Prostate gland (tissue), 2 donors: ENCODE data around the gene GABBR2.

ENCODE experiments used
- CTCF ChIP-seq, 4 experiments: fragments of 200-600 bp in 2 of 4; fragments of 450-650 bp in 2 of 4; sonication (generic) in 2 of 4; IDR thresholded peaks; 1 replicate in 3 of 4; 2 replicates in 1 of 4; pipeline ENCODE4 v1.5.1; 2016 to 2019; ENCODE audit warnings: antibody characterized with exemption in 4 of 4, mild to moderate bottlenecking in 2 of 4, moderate library complexity in 2 of 4
- POLR2AphosphoS5 ChIP-seq: sonication (generic); formaldehyde crosslinking; IDR thresholded peaks from one replicate; pipeline ENCODE4 v1.6.1; 2017; ENCODE audit warnings: antibody characterized with exemption

DNA sequence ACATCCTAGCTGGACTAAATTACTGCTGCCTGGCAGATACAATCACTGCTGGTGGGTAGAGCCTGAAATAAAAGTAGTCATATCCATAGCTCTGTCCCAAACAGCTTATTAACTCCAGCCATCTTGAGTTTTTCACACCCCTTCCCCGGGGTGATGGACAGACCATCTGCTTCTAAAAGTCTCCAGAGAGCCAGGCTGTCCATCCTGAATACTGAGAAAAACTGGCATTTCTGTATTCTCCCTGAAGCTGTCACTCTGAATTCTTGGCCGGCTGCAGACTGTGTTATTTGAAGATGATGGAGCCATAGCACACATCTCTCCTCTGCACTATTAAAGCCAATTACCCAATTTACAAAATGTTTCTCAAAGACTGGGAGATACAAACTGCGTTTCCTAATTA is 118.6 kb downstream of the GABBR2 start:
- no peak for TF ChIP-seq POLR2AphosphoS5
- TF ChIP-seq CTCF (IDR thresholded peaks at IDR 0.05), result no peak
